HG03342 (cell line): Measurements from ENCODE around the gene PHOX2B.

Source experiments
- ATAC-seq: cut with Tn5 transposase; IDR thresholded peaks from one replicate; pipeline ENCODE4 v1.9.1; 2021; ENCODE audit warnings: mild to moderate bottlenecking, moderate library complexity; ENCODE audit not compliant: unreplicated experiment

PHOX2B gene

DNA sequence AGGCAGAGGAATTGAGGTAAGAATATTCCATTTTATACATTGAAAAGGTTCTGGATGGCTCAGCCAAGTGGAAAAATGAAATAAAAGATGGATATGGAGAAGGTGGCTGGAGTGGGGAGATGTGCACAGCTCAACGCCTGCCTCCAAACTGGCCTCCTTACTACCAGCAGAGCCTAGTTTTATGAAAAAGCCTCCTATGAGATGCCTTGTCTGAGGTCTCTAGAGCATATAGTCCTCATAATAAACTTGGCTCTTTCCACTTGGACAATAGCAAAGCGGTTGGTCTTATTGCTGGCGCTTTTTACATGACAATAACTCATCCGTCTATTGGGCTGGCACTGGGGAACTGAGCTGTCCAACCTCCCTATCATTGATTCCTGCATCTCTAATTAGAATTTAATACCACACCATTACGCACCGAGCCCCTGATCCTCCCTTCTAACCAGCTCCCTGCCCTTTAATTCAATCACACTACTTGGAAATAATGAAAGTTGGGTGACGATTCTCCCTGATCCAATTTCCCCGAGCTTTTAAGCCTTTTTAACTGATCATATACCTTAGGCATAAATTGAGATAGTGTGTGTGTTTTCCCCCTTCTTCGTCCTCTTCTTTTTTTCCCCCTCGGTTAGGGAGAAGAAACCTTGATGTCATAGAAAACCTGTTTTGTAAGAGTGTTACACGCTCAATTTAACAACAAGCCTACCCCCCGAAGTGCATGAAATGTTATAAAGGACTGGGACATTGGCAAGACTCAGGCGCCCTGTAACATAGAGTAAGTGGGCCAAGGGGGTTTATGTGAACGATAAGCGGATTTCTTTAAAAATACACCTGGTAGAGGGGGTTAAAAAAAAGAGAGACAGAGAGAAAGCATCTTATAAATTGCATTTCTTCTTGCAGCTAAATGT lies at the start of gene PHOX2B:
Gene PHOX2B, minus strand, starts transcription at position 155 of the 905 bp plus-strand sequence. Its CDS starts 115 bp downstream, at position 40.
- no peak for ATAC-seq

DNA sequence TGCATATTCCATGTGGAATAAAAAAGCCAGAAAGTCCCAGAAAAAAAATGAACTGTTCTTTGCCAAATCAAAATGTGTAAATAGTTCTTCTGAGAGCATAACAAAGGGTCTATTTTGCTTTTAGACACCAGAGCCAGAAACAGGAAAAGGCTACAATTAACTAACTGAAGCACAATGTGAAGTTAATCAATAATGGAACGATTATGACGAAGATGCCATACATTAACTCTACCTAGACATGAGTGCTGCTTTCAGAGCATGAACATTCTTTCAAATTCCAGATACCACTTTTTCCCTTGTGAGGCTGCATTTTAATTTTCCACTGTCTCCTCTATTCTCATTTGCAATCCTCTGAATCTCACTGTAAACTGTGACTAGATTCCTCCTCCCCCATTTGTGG lies 48.7 kb upstream of the PHOX2B start:
- ATAC-seq: no peak

DNA sequence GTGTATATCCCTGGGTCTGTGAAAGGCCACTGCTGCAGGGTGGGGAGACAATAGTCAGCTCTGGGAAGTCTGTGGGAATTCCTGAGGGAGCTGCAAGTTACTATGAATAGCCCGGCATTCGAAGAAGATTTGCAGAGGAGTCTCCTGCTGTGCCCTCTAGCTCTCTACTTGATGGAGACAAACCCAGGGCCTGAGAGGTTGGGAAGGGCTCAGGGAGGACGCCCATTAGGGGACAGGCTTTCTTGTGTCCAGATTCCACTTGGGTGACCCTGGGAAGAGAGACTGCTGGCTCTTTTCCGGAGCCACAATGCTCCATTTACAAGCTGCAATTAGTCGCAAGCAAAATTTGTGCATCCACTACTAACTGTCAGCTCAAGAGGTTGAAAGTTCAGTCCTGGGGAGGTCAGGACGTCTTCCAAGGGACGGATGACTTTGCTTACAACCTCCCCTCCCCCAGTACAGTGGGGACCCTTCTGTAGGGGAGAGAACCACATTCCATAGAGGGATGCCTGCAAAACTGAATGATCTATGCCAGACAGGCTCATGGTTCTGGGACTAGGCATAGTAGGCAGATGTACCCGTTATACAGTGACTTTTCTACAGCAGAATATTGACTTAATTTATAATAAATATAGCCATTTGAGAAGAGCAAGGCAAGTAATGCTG lies 48.2 kb upstream of the PHOX2B start:
- no peak for ATAC-seq

DNA sequence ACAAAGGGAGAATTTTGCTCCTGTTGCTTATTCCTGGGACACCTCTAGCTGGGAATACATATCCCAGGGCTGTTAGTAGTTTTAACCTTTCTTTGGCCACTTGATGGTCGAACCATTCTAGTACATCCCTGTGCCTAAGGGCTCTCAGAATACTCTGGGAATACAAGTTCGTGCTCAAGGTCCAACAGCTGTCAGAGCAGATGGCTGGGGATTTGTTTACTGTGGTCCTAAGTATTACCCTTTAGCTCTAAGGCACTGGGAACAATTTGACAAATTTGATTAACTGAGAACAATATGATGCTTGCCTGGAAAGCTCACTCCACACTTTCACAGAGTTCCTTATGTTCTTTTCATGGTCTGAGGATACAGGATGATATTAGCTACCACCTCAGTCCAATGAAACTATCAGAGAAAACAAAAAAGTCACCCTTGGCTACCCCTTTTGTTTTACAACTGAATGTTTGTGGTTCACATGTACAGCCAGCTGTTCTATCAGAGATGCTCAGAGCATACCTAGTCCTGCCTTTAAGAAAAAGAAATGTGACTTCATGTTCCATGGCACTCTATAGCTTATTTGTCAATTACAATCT lies 47.4 kb upstream of the PHOX2B start:
- no peak for ATAC-seq

DNA sequence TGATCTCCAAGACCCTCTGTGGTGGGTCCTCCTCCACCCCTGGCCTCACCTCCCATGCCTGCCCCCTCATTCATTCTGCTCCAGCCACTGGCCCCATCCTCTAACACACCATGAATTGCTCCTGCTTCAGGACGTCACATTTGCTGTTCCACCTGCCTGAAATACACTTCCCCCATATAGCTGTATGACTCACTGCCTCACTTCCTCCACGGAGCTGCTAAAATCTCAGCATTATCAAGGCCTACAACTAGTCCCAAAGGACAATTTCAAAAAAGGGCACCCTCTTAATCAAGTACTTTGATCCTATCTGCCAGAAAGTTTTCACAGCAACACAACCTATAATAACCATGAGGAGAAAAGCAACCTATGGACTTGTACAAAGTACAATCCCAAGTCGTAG lies 43.6 kb upstream of the PHOX2B start:
- ATAC-seq: no peak

DNA sequence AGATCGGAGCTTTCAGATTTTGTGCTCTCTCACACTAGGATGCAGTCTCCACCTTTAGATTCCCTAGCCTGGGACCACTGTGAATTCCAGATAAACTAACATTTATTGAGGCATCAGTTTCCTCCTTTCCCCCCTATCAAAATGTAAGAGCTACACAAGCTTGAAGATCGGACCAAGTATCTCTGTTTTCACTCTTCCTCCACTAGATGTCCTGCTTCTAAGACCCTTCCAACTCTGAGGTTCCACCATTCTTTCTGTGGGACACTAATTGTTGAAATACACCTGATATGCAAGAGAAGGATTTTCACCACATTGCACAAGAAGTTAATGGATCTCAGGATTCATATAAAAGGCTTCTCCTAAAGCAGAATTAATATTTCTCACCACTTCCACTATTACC lies 43.0 kb upstream of the PHOX2B start:
- ATAC-seq: no peak

DNA sequence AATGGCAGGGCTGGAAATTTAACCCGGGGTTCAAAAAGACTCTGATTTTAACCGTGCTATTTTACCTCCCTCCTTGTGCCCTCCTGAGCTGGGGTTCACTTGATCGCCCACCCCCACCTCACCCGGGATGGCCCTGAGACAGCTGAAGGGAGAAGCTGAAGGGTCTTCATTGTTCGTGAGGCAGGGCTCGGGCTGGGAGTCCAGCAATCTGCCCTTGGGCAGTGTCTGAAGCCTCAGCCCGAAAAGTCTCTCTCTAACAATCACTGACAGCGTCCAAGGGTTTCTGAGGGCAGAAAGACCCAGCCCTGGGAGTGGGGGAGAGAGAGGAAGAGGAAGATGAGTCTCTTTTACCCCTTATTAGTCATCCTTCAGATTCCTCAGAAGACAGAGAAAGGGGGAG lies 39.4 kb upstream of the PHOX2B start:
- no peak for ATAC-seq

DNA sequence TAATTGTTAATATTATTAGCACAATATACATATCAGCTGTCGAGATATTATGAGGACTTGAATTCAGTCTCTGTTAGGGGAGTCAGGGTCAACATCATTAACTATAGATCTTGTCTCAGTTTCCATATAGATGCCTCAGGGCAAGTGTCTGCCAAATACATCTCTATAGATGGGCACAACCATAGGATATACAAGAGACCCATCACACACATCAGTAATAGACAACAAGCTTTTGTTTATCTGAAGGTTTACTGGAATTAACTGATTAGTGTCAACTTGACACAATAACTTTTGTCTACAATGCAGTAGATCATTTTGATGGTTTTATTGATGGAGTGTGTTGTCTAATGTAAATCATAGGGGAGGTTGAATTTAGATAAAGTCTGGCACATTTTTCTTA lies 37.1 kb upstream of the PHOX2B start:
- ATAC-seq: no peak

DNA sequence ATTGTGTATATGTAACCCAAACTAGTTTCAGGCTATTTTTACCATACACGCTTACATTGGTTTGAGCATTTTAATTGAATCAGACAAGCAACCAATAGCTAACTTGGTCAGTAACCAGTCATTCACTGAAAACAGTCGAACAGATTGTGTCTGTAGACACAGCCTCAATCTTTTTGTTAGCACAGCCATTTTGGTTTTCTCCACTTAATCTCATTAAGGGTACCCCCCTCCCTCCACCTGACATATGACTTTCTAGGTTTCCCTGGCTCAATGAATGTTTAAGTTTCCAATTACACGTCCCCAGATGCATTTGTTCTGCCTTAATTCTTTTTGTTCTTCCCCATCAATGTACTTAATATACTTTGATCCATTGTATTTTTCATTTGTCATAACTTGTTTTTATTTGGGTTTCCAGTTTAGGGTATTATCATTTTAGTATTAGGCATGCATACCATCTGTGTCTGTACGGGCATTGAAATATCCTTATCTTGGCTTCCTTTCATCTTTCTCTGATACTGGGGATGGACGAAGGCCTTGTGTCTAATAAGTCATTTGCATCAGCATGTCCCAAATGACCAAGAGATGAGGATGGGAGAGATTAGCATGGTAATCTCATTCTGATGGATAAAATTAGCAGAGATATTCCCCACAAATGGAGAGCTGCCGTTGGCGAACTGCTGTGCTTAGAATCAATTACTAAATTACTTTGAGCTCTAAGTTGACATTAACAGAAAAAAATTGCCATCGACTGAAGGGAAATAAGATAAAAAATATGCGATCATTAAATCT lies 35.9 kb upstream of the PHOX2B start:
- no peak for ATAC-seq

DNA sequence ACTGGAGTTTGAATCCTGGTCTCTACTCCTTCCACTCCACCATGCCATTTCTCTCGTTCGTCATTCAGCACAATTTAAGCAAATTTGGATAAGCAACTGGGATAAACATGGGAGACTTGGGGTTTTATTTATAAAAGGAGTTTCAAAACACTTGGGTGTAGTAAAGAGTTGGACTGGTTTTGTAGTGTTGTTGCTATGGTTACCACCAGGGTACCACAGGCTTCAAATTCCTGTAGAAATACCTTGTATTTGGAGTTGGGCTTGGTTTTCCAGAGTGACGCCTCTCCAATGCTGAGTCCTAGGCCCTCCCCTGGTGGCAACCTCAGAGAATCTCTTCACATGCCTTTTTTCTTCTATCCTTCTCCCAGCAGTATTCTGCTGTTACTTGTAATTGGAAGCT lies 27.9 kb upstream of the PHOX2B start:
- ATAC-seq: no peak

DNA sequence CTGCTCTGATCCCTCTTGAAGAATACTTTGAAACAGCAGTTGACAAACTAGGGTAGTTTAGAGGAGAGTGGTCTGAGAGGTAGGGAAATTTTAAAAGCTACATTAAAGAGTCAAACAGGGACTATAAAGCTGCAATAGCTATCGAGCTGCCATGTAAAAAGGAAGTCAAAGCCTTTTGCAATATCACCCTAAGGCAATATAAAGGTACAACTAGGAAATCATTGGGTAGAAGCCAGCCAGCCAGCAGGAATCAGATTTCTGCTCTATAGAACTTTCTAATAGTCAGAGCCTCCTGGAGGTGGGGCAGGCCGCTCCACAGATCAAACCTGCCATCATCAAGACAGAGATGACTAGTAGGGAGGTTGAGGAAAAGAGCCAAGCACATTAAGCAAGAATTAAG lies 15.2 kb upstream of the PHOX2B start:
- ATAC-seq: no peak

DNA sequence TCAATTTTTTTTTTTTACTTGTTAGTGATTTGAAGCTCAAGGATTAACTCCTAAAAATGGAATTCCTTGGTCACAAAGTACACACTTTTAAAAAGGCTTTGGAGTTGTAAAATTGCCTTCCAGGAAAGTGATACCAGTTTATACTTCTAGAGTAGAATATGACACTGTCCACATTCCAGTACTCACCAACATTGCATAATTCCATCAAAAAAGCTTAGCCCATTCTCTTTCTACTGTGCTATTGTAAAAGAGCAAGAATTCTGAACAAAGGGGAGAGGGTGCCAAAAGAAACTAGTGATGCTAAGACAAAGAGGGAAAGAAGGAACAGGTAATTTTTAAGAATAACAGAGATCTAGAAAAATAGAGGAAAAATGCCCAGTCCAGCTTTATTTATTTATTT lies 10.4 kb upstream of the PHOX2B start:
- ATAC-seq: no peak

DNA sequence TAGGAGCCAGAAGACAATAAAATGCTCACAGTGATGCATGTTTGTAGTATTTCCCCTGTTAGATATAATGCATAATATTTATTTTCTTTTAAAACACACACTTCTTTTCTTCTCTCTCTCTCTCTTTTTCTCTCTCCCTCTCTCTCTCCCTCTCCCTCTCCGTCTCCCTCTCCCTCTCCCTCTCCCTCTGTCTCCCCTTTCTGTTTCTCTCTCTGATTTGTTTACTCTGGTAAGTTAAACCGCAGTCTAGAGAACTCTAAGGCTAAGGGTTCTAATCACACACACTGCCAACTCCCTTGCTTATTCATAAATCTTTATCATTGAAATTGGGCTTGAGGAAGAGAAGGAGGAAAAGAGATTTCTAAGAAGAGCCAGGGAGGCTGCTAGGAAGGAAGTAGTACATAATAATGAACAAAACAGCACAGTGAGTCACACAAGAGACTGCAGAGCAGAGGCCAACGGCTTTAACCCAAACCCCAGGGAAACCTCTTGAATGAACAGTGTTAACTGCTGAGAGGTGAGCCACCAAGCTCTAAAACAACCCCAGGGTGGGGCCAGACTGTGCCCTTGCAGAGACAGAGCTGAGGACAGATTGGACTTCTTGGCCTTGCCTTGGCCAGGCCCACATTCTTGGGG lies 9.1 kb upstream of the PHOX2B start:
- no peak for ATAC-seq

DNA sequence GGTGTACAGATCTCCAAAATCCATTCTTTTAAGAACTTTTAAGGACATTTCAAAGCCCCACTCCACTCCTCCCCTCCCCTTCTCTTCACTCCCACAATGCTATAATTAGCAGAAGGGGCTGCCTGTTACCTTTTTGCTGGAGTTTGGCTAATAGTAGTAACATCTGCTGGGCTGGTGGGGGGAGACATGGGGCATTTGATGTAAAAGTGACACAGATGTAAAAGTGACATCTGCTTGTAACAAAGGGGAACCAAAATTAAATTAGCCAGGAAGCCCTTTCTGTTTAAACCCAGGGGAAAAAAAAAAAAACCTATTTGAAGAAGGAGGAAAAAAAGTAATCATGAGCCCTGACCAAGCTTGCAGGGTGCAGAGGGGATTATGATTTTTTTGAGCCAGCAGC lies 5.4 kb upstream of the PHOX2B start:
- ATAC-seq: no peak

DNA sequence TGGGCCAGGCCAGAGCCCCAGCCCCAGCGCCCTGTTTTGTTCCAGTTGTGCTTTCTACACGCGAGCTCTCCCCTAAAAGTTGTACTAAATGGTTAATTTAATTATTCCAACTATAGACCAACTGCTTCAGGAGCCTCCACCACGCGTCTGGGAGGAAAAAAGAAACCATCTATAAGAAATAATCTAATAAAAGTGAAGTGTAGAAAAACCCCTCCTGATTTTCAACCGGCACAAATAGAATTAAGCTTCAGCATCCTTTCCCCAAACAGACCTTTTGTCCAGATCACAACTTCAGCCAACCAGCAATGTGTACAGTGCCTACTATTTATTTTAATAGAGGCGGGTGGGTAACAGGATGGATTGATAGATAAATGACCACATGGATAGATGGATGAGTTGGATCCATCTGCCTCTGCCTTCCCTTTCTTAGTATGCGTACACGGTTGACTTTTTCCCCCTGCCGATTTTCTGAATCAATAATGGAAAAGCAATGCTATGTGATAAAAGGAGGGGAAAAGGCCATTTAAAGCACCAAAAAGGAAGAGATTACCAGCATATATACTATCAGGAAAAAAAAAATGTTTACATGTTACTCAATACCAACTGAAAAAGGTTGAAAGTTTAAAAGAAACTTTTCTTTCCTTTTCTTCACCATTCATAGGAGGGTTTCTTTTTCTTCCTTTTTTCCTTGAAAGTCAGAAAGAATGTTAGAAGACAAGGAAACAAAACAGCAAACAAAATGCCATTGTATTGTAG lies 3.7 kb upstream of the PHOX2B start:
- ATAC-seq: no peak

DNA sequence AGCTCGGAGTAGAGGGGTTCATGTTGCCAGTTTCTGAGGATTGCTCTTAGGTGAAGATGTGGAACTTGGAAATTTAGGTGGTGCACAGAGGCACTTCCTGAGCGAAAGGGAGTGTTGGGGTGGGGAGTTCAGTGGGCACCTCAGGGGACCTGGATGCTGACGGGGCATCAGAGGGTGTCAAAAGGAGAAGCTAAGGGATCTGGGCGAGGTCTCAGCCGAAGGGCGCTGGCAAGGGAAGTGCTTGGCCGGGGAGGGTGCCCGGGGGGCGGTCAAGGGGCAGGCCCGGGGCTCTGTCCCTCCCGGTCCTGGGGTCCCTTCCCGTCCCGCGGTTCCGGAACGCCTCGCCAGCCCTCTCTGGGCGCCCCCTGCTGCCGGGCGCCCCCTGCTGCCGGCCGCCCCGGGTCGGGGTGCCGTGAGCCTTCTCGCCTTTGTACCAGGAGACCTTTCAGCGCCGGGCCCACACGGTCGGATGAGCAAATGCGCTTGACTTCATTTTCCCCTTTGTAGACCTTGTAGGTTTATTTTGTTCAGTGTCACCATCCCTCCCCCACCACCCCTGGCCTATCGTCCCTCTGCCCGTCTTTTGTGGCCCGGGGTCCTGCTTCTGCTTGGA lies 3.0 kb upstream of the PHOX2B start:
- no peak for ATAC-seq

DNA sequence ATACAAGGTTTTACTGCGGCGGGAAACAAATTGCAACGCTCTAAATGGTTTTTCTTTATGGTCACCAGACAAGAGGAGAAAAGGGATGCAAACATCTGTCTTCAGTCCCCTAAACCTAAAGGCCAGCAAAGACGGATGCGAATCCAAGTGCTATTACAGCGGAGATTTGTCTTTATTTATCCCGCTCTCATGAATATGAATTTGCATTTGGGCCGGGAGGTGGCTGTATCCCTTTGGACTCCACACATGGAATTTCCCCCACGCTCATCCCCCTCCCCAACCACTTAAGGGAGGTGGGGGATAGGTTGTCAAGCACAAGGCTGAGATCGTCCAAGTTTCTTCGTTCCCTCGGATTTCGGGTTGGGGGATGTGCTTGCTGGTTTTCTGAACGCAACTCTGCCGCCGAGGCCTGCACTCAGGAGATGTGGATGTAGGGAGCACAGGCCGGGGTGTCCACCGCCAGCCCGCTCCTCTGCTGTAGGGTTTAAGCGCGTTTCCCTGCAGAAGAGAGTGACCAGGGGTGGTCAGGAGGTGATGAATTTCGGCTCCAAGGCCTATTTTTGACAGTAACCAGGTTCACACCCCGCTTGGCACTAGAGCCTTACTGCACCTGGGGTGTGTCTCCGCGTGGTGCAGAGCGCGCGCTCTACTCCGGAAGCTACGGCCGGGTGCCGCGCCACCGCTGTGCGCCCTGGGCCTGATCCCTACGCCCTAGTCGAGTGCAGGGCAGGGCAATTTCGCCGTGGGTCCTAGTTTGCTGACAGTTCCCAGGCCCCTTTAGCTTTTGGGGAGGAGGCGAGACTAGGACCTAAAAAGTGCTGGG lies 2.3 kb upstream of the PHOX2B start:
- ATAC-seq: no peak

DNA sequence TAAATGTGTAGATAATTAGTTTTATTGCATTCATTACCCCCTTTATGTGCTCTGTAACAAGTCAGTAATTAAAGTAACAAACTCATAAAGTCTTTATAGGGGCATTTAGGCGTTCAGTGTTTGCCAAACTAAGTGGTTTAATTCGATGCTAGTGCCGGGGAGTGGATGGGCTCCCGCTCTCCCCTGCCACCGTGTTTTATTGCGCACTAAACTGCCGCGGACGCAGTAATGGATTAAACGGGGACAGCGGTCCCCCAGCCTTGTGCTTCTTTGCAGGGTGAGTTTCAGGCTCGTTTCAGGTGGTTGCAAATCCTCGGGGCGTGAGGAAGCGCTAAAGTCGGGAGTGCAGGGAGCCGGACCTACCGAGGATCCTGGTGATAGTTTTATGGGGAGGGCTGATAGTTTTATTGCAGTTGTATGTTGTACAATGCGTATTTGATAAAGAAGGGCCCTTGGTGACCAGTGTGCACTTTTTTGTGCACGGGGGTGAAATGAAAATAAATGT lies 1.6 kb upstream of the PHOX2B start:
- no peak for ATAC-seq

DNA sequence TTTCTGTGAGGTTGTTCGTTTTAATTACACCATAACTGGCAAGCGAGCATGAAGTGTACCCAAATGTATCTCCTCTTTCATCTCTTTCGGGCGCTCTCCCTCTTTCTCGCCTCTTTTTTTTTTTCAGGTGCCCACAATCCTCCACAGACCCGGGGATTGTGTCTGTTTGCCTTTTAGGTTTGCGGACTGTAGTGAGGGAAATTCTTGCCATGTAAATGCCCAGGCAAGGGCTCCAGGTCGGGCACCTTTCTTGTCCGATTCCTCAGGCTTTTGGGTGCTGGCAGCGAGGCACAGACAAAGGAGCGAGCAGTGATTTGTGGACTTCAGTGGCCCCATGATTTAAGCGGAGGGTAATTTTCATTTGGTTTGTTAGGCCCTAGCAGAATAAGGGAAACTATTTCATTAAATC lies 1.1 kb upstream of the PHOX2B start:
- ATAC-seq: no peak
